Iris pigment epithelial cell (primary cell): ENCODE data around the gene POU2F2.

Source experiments
- DNase-seq: peaks from one replicate; pipeline ENCODE4 v3.0.0-alpha.2; 2011; ENCODE audit warnings: low read depth

POU2F2 gene

GRCh38 chr19:42079886-42080763 is 52.1 kb downstream of the POU2F2 start:
- DNase-seq, result no peak

- no peak for DNase-seq
These were observed 53.0 kb downstream of the POU2F2 start for GRCh38 chr19:42079276-42079669.

DNA sequence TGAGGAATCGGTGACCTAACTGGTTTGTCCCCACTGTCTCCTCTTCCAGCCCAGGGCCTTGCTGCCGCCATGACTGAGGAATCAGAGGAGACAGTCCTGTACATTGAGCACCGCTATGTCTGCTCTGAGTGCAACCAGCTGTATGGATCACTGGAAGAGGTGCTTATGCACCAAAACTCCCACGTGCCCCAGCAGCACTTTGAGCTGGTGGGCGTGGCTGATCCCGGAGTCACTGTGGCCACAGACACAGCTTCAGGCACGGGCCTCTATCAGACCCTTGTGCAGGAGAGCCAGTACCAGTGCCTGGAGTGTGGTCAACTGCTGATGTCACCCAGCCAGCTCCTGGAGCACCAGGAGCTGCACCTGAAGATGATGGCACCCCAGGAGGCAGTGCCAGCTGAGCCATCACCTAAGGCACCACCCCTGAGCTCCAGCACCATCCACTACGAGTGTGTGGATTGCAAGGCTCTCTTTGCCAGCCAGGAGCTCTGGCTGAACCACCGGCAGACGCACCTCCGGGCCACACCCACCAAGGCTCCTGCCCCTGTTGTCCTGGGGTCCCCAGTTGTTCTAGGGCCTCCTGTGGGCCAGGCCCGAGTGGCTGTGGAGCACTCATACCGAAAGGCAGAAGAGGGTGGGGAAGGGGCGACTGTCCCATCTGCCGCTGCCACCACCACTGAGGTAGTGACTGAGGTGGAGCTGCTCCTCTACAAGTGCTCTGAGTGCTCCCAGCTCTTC is 53.5 kb downstream of the POU2F2 start:
- no peak for DNase-seq

DNA sequence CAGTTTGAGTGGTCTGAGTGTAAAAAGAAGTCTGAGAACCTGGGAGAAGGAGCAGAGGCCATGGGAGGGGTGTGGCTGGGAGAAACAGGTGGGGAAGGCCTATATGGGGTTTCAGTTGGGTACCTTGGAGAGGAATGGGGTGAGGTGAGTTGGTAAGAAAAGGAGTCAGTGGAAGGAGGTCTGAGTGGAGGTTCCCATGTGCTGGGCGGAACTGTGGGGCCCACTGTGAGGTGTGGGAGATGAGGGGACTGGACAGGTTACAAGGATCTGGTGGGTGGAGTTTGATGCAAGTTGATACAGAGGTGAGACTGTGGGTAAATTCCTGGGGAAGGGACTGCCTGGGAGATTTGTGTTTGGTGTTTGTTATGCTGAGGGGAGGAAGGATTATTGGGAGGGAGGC is 54.2 kb downstream of the POU2F2 start:
- no peak for DNase-seq

DNA sequence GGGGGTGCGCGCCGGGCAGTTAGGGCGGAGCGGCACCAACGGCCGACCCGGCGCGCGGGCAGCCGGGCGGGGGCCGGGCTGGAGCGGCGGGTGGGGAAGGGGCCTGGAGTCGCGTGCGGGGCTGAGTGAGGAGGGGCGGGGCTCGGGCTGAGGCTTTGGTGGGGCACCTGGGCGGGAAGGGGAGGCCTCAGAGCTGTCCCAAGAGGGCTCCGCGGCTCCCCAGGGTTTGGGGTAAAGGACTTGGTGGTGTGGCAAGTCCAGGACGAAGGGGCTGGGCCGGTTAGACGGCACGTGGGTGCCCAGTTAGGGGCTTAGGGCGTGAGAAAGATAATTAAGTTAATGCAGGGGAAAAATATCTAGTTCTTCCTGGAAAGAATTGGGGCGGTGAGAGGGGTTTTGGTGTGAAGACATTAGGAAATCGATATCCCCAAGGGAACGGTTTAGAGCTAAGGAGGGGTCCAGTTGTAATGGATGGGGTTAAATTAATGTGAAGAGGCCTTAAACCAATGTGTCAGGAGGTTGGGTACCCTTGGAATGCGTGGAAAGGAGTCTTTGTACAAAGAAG is 55.8 kb downstream of the POU2F2 start:
- DNase-seq, result no peak

DNA sequence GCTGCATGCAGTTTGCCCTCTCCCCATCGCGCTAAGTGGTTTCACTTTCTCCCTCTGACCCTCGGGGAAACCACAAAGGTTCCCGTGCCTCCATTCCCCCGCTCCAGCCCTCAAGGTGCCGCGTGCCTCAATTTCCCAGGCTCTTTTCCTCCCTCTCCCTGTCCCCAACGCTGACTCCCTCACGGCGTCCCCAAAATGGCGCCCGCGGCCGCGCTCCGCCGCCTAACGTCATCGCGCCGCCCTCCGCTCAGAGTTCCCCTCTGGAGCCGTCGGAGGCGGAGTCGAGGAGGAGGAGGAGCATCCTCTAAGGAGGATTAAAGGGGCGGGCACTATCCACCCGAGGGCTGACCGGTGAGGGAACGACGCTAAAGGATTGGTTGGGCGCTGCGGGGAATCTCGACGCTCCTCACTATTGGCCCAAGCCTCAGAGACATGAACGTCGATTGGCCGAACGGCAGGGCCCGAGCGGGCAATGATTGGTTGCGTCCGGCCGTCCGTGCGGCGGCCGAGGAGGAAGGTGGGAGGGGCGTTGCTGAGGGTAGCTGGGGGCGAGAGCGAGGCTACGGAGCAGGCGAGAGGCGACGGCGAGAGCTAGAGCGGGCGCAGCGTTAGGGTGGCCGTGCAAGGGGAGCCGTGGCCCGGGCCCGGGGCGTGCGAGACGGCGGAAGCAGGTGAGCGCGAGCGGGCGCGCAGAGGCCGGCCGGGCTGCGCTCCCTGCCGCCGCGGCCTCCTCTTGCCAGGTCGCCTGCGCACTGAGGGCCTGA is 56.4 kb downstream of the POU2F2 start, which contains the start of gene ZNF574:
Gene ZNF574 (plus strand): TSS at position 551 of the 764 bp plus-strand sequence. CDS start 2,441 bp downstream, outside the sequence.
- peak; percentile 100 for DNase-seq

- DNase-seq, result no peak
These were observed 57.0 kb downstream of the POU2F2 start for GRCh38 chr19:42075364-42075615.

DNA sequence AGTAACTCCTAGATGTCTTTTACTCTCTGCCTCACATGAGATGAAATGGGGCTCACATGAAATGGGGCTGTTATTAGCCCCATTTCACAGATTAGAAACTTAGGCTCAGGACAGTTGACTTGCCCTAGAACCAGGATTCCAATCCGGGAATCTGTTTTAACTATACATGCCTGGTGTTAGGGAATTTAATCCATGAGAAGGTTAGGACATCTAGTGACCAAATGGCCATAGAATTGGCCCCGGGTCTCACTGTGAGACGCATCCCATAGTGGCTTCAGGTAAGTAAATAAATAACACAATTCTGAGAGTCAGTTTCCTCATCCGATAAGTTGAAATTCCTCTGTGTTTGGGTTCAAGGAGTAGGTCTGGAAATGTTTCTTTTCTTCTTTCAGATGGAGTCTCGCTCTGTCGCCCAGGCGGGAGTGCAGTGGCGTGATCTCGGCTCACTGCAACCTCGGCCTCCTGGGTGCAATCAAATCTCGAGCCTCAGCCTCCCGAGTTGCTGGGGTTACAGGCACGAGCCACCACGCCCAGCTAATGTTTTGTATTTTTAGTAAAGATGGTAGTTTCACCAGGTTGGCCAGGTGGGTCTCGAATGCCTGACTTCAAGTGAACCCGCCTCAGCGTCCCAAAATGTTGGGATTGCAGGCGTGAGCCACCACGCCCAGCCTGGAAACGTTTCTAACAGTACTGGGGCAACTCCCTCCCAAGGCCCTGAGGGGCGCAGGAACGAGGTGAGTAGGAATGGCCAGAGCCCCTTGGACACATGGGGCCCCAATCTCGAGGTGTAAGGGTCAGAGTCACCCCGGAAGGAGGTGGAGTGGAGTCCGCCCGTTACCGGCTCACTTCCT is 57.5 kb downstream of the POU2F2 start:
- peak; percentile 13 for DNase-seq

DNA sequence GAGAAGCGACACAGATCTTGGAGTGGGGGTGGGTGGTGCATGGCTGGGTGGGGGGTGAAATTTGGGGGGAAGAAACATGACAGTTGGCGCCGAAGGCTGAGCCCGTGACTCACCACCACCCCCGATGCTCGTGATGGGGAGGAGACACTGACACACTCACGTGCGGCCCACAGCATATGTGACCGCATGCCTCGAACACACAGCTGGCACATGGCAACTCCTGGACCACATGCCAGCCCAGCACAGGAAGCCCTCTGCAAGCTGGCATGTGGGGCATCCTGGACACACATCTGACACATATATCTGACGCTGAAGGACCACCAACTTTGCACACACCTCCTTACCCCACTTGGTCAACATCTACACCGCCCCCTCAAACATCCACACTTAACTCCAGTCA is 61.0 kb downstream of the POU2F2 start:
- no peak for DNase-seq

DNA sequence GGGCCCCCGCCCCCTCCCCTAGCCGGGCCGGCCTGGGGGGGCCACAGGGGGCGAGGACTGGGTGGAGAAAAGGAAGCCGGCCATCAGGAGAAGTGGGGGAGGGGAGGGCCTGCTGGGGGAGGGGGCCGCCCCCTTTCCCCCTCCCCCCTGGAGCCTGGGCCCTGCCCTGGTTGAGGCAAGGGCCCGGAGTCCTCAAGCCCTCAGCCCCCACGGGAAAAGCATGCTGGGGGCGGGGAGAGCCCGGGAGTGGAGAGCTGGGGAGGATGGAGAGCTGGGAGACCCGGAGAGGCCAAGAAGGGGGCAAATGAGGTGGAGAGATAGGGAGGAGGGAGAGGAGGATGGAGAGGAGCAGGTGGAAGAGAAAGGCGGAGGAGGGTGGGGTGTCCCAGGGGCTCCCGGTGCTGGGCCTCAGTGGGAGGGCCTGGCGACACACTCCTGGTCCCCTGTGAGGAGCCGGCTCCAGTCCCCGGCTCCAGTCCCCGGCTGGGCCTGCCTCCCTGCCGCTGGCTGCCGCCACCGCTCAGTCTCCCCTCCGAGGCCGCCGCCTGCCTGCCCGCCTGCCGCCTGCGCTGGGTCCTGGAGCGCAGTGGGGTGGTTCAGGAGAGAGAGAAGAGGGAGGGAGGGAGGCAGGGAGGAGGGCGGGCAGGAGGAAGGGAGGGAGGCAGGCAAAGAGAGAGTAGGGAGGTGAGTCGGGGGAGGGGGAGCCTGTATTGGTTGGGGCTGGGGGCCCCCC is 62.5 kb downstream of the POU2F2 start, which contains the start of gene GRIK5:
Gene GRIK5 (minus strand): TSS at position 588 of the 733 bp plus-strand sequence. CDS start 4,436 bp downstream, outside the sequence.
- DNase-seq, result no peak

GRCh38 chr19:42068756-42069571 is 63.3 kb downstream of the POU2F2 start:
- DNase-seq, result no peak

- no peak for DNase-seq
These were observed 63.9 kb downstream of the POU2F2 start for GRCh38 chr19:42068361-42068755.

- DNase-seq, result no peak
These were observed 64.8 kb downstream of the POU2F2 start for GRCh38 chr19:42067315-42067888.

DNA sequence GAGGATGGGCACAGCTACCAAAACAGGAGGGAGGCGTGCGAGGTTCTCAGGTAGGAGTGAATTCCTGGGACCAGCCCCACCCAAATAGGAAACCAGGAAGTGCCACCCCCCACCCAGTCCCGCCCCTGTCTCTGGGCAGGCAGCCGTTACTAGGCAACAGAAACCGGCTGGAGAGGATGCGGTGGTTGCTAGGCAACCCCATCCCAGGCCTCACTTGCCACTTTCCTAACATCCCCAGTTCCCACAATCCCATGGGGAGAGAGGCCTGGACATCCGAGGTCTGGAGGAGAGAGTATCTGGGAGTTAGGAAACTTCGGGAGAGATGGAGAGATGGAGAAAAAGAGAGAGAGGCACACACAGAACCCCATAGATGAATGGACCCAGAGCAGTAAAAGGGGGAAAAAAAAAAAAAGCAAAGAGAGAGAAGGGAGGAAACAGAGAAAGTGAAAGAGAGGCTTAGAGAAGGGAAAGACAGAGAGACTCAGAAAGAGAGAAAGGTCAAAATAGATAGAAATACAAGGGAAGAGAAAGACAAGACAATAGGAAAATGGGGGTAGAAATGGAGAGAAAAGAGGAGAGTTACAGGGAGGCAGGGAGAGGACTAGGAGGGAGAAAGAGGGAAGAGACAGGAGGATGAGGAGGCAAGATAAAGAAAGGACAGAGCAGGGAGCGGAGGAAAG is 66.0 kb downstream of the POU2F2 start:
- DNase-seq, result peak; percentile 24

GRCh38 chr19:42065511-42065910 is 66.7 kb downstream of the POU2F2 start:
- no peak for DNase-seq

DNA sequence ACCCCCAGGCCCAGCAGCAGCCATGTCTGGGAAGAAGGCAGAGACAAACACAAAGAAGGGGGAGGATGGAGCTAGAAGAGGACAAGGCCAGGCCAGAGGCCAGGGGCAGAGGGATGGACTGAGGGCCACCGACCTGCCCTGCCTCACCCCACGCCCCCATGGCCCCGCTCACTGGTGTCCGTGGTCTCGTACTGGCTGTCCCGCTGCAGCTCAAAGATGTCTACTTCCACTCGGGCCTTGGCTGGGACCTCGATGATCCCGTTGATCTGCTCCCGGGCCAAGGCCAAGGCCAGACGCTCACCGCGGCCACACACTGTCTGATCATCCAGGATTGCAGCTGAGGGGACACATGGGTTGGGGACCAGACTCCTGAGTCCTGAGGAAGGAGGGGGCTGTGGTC is 67.2 kb downstream of the POU2F2 start:
- DNase-seq, result no peak

DNA sequence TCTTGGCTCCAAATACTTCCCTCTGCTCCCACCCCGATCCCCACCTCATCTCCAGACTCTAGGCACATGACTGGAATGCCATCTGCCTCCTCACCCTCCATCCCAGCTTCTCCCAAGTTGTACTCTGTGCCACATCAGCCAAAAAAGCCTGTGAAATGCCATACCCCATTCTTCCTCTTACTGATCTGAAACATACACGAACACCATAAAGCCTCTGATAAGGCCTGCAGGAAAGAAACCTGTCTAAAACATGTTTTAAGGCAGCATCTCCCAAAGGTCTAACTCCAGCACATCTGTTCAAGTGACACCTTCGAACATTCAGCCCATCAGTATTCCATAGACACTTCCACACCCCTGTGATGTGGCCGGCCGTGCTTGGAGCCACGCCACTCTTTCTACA is 67.8 kb downstream of the POU2F2 start:
- DNase-seq, result no peak

- no peak for DNase-seq
These were observed 69.9 kb downstream of the POU2F2 start for GRCh38 chr19:42062381-42062780.

DNA sequence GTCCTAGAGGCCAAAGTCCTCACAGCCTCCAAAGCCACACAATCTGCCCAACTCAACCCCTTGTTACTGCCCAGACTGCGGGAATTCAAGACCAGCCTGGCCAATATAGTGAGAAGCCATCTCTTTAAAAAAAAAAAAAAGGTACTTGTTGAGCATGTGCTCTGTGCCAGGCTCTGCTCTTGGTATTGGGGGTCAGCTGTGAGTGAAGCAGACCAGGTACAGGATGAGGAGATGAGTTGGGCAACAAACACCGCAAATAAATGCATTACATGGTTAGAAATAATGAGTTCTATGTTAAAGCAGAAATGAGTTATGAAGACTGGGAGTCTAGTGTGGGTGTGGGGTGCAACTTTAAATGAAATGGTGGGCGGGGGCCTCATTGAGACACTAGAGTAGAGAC is 72.1 kb downstream of the POU2F2 start:
- DNase-seq, result no peak
